HEK293 (cell line): Measurements from ENCODE around the gene SYTL1.

ENCODE experiments used
- CTCF ChIA-PET: fragments of 350-600 bp; formaldehyde crosslinking; extraction: SDS; loops from one replicate; lab custom pipeline; 2021; ENCODE audit warnings: antibody characterized with exemption; lab: Yijun Ruan, JAX
- POLR2A ChIA-PET: fragments of 300-600 bp; formaldehyde crosslinking; extraction: SDS; loops from one replicate; lab custom pipeline; 2020; ENCODE audit warnings: antibody characterized with exemption, inconsistent platforms; lab: Yijun Ruan, JAX
- H3K27ac ChIP-seq: fragments of 200-500 bp; sonication (Bioruptor generic); 2 replicates; pipeline ENCODE4 v1.5.1; 2014; ENCODE audit warnings: low read depth, low read length, control low read depth, inconsistent platforms; ENCODE audit errors: extremely low read depth
- H3K36me3 ChIP-seq, 2 experiments: fragments of 200-500 bp in 1 of 2; sonication (Bioruptor generic) in 1 of 2; 1 replicate in 1 of 2; 2 replicates in 1 of 2; pipeline ENCODE4 v1.5.1; 2014 to 2017; ENCODE audit warnings: inconsistent platforms in 2 of 2, low read length in 2 of 2; ENCODE audit not compliant: control insufficient read depth in 2 of 2, insufficient read depth in 1 of 2
- H3K4me1 ChIP-seq: fragments of 200-500 bp; sonication (Bioruptor generic); 2 replicates; pipeline ENCODE4 v1.5.1; 2014; ENCODE audit warnings: mild to moderate bottlenecking, low read length, inconsistent platforms; ENCODE audit not compliant: control insufficient read depth, insufficient read depth
- H3K4me3 ChIP-seq: 2 replicates; pipeline ENCODE4 v1.5.1; 2011; ENCODE audit warnings: low read depth, mild to moderate bottlenecking, control low read depth, low read length, moderate library complexity
- H3K9me3 ChIP-seq: fragments of 200-500 bp; sonication (Bioruptor generic); 2 replicates; pipeline ENCODE4 v1.5.1; 2014; ENCODE audit warnings: low read depth, low read length, inconsistent platforms; ENCODE audit not compliant: control insufficient read depth, insufficient read depth
- CTCF ChIP-seq: fragments of 450-650 bp; formaldehyde crosslinking; IDR thresholded peaks from 2 replicates; pipeline ENCODE4 v1.5.1; 2016; ENCODE audit warnings: missing biosample characterization, missing genetic modification characterization
- MEIS1 ChIP-seq: sonication (generic); formaldehyde crosslinking; IDR thresholded peaks from 2 replicates; pipeline ENCODE4 v1.8.1; 2022; ENCODE audit warnings: missing genetic modification reagents, mild to moderate bottlenecking, borderline replicate concordance
- OVOL3 ChIP-seq: fragments of 450-650 bp; formaldehyde crosslinking; IDR thresholded peaks from 2 replicates; pipeline ENCODE4 v1.5.1; 2016; ENCODE audit warnings: missing biosample characterization, missing genetic modification characterization
- REST ChIP-seq: fragments of 450-650 bp; formaldehyde crosslinking; IDR thresholded peaks from 2 replicates; pipeline ENCODE4 v1.5.1; 2016; ENCODE audit warnings: missing biosample characterization, missing genetic modification characterization
- SP2 ChIP-seq: fragments of 450-650 bp; formaldehyde crosslinking; IDR thresholded peaks from 2 replicates; pipeline ENCODE4 v1.5.1; 2016; ENCODE audit warnings: missing biosample characterization, missing genetic modification characterization
- ZBTB48 ChIP-seq: fragments of 450-650 bp; formaldehyde crosslinking; IDR thresholded peaks from 2 replicates; pipeline ENCODE4 v1.5.1; 2016; ENCODE audit warnings: missing biosample characterization, missing genetic modification characterization
- ZBTB8A ChIP-seq: fragments of 450-650 bp; formaldehyde crosslinking; IDR thresholded peaks from 2 replicates; pipeline ENCODE4 v1.5.1; 2016; ENCODE audit warnings: missing biosample characterization, missing genetic modification characterization
- ZFHX2 ChIP-seq: fragments of 450-650 bp; formaldehyde crosslinking; conservative IDR thresholded peaks from 2 replicates; pipeline ENCODE4 v1.5.1; 2016; ENCODE audit warnings: missing biosample characterization, missing genetic modification characterization
- ZNF112 ChIP-seq: fragments of 450-650 bp; formaldehyde crosslinking; IDR thresholded peaks from 2 replicates; pipeline ENCODE4 v1.5.0; 2017; ENCODE audit warnings: missing biosample characterization, missing genetic modification characterization
- ZNF18 ChIP-seq: fragments of 450-650 bp; formaldehyde crosslinking; IDR thresholded peaks from 2 replicates; pipeline ENCODE4 v1.5.1; 2016; ENCODE audit warnings: missing biosample characterization, missing genetic modification characterization
- ZNF221 ChIP-seq: fragments of 450-650 bp; formaldehyde crosslinking; IDR thresholded peaks from 2 replicates; pipeline ENCODE4 v1.5.1; 2017; ENCODE audit warnings: missing biosample characterization, missing genetic modification characterization, borderline replicate concordance
- ZNF274 ChIP-seq, 2 experiments: fragments of 200-500 bp in 1 of 2; fragments of 450-650 bp in 1 of 2; sonication (Bioruptor generic) in 1 of 2; formaldehyde crosslinking in 1 of 2; IDR thresholded peaks; 2 replicates each; pipeline versions ENCODE4 v1.5.1 to v1.6.1; 2014 to 2016; ENCODE audit warnings: borderline replicate concordance in 1 of 2, inconsistent platforms in 1 of 2, low read length in 1 of 2, missing biosample characterization in 1 of 2, missing genetic modification characterization in 1 of 2
- ZNF488 ChIP-seq: fragments of 450-650 bp; formaldehyde crosslinking; IDR thresholded peaks from 2 replicates; pipeline ENCODE4 v1.5.1; 2016; ENCODE audit warnings: missing biosample characterization, missing genetic modification characterization
- ZNF555 ChIP-seq: fragments of 450-650 bp; formaldehyde crosslinking; conservative IDR thresholded peaks from 2 replicates; pipeline ENCODE4 v1.5.1; 2017; ENCODE audit warnings: missing biosample characterization, mild to moderate bottlenecking, missing genetic modification characterization, inconsistent platforms
- ZNF560 ChIP-seq: fragments of 450-650 bp; formaldehyde crosslinking; IDR thresholded peaks from 2 replicates; pipeline ENCODE4 v1.5.1; 2017; ENCODE audit warnings: missing biosample characterization, missing genetic modification characterization, borderline replicate concordance
- ZNF600 ChIP-seq: fragments of 450-650 bp; formaldehyde crosslinking; IDR thresholded peaks from 2 replicates; pipeline ENCODE4 v1.5.1; 2016; ENCODE audit warnings: missing biosample characterization, missing genetic modification characterization
- ZNF621 ChIP-seq: fragments of 450-650 bp; formaldehyde crosslinking; IDR thresholded peaks from 2 replicates; pipeline ENCODE4 v1.5.1; 2017; ENCODE audit warnings: missing biosample characterization, missing genetic modification characterization
- TF ChIP-seq, protein P1 (sequence below): fragments of 450-650 bp; formaldehyde crosslinking; IDR thresholded peaks from 2 replicates; pipeline ENCODE4 v1.5.1; 2016; ENCODE audit warnings: missing biosample characterization, missing genetic modification characterization, low read depth

The SYTL1 gene

GRCh38 chr1:27380224-27380623, 38.4 kb downstream of the SYTL1 start (continued):
- TF ChIP-seq, protein P1, sequence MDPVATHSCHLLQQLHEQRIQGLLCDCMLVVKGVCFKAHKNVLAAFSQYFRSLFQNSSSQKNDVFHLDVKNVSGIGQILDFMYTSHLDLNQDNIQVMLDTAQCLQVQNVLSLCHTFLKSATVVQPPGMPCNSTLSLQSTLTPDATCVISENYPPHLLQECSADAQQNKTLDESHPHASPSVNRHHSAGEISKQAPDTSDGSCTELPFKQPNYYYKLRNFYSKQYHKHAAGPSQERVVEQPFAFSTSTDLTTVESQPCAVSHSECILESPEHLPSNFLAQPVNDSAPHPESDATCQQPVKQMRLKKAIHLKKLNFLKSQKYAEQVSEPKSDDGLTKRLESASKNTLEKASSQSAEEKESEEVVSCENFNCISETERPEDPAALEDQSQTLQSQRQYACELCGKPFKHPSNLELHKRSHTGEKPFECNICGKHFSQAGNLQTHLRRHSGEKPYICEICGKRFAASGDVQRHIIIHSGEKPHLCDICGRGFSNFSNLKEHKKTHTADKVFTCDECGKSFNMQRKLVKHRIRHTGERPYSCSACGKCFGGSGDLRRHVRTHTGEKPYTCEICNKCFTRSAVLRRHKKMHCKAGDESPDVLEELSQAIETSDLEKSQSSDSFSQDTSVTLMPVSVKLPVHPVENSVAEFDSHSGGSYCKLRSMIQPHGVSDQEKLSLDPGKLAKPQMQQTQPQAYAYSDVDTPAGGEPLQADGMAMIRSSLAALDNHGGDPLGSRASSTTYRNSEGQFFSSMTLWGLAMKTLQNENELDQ (tag by site-specific recombination) = no peak
- peak; percentile 38; the same call in 1 of the 2 replicates for TF ChIP-seq ZFHX2
- no peak for TF ChIP-seq ZNF600 (tag by site-specific recombination)
- TF ChIP-seq ZNF488 (tag by site-specific recombination) = no peak
- TF ChIP-seq SP2 (tag by site-specific recombination) = peak; percentile 25; the same call in 1 of the 2 replicates
- TF ChIP-seq ZNF555 (tag by site-specific recombination) = no peak
- TF ChIP-seq REST (tag by site-specific recombination) = peak; percentile 70; the same call in 1 of the 2 replicates
- TF ChIP-seq ZNF560 = no peak
- no peak for TF ChIP-seq ZBTB8A
- TF ChIP-seq ZNF221 (tag by site-specific recombination) = no peak
- TF ChIP-seq ZNF621 (tag by site-specific recombination) = no peak
- TF ChIP-seq OVOL3 (tag by site-specific recombination) = no peak
- TF ChIP-seq ZNF274 (IDR thresholded peaks at IDR 0.05; ENCODE audit: low read length) = no peak
- no peak for TF ChIP-seq ZNF274 (tag by site-specific recombination; IDR thresholded peaks at IDR 0.05; ENCODE audit: borderline replicate concordance)
- no peak for TF ChIP-seq CTCF
- TF ChIP-seq MEIS1 (CRISPR knock-in tag) = no peak
- no peak for TF ChIP-seq ZNF112 (tag by site-specific recombination)
- TF ChIP-seq, all 188 proteins: peak for 3

GRCh38 chr1:27380766-27381733, 39.2 kb downstream of the SYTL1 start:
- no peak overlapping the region for H3K4me3 ChIP-seq
- H3K27ac ChIP-seq = no peak overlapping the region
- TF ChIP-seq ZBTB48 (peak; percentile 43; the same call in 1 of the 2 replicates), ZNF18 (tag by site-specific recombination) (no peak)
- ChIA-PET CTCF (interaction anchor here (0.9 to 8.9 kb wide), 5 partner anchors 12 to 97 kb away, joined by 3 to 129 read pairs (median 3); partner anchors contain the start of gene MAP3K6), POLR2A (interaction anchor here (2.8 kb wide), 1 partner anchor 16 kb away, joined by 8 read pairs; no protein-coding TSS in a partner anchor)
- no peaks in the 10 kb centered on the region for H3K36me3 ChIP-seq
- no peaks in the 10 kb centered on the region for H3K4me1 ChIP-seq
- H3K9me3 ChIP-seq = no peaks in the 10 kb centered on the region
